H1 (cell line): ENCODE measurements around the gene IGSF9. TPM values are rescaled to one million over a fixed set of nuclear protein-coding genes. Genes with fewer than 3 reads are reported as not detected.

Source experiments
- polyA plus RNA-seq, 7 experiments: library from polyadenylated mRNA; depleted of rRNA in 3 of 7; stranded (reverse) in 5 of 7; unstranded in 2 of 7; fragments of >200 nt in 5 of 7; fragments of 200-250 nt in 2 of 7; gene quantifications; 1 replicate in 5 of 7; 2 replicates in 1 of 7; 4 replicates in 1 of 7; pipeline versions ENCODE4 v1.2.1 to v1.2.3, GENCODE V29; 2011 to 2013; ENCODE audit warnings: missing spikeins in 2 of 7, mixed read lengths in 2 of 7
- total RNA-seq: library from RNA; stranded (reverse); fragmentation: NEBNext Ultra II Directional; extraction: Animal tissue kit (Norgen Biotek cat#: 25700); gene quantifications from 2 replicates; pipeline ENCODE4 v1.2.1, GENCODE V29; 2021
- TF ChIP-seq, protein P1 (sequence below): fragments of 300-600 bp; sonication (generic); IDR thresholded peaks from 2 replicates; pipeline ENCODE4 v1.7.1; 2012; ENCODE audit warnings: low read length, moderate library complexity, mild to moderate bottlenecking, inconsistent platforms; ENCODE audit not compliant: insufficient replicate concordance

The IGSF9 gene
- total and polyA plus RNA-seq, 2 of the 8 experiments (the other 6 are each of a cell fraction or from before 2014, with no cell fraction given) = 10.9 to 28.1 TPM

DNA sequence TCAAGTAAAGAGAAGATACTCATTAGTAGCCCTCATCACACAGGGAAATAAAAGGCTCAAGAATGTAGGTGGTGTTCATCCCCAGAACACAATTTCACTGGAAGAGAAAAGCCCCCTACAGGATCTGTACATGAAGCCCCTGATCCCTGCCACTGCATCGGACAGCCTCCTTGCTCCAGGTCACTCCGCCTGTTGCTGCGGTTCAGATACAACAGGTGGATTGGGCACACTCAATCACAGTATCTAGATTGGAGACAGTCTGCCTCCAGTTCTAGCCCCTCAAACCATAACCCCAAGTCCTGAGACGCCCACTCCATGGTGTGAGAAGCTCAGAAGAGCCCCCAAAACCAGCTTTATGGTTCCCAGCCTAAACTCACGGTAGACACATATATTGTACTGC lies 7.5 kb upstream of the IGSF9 start (continued):
- TF ChIP-seq, protein P1, sequence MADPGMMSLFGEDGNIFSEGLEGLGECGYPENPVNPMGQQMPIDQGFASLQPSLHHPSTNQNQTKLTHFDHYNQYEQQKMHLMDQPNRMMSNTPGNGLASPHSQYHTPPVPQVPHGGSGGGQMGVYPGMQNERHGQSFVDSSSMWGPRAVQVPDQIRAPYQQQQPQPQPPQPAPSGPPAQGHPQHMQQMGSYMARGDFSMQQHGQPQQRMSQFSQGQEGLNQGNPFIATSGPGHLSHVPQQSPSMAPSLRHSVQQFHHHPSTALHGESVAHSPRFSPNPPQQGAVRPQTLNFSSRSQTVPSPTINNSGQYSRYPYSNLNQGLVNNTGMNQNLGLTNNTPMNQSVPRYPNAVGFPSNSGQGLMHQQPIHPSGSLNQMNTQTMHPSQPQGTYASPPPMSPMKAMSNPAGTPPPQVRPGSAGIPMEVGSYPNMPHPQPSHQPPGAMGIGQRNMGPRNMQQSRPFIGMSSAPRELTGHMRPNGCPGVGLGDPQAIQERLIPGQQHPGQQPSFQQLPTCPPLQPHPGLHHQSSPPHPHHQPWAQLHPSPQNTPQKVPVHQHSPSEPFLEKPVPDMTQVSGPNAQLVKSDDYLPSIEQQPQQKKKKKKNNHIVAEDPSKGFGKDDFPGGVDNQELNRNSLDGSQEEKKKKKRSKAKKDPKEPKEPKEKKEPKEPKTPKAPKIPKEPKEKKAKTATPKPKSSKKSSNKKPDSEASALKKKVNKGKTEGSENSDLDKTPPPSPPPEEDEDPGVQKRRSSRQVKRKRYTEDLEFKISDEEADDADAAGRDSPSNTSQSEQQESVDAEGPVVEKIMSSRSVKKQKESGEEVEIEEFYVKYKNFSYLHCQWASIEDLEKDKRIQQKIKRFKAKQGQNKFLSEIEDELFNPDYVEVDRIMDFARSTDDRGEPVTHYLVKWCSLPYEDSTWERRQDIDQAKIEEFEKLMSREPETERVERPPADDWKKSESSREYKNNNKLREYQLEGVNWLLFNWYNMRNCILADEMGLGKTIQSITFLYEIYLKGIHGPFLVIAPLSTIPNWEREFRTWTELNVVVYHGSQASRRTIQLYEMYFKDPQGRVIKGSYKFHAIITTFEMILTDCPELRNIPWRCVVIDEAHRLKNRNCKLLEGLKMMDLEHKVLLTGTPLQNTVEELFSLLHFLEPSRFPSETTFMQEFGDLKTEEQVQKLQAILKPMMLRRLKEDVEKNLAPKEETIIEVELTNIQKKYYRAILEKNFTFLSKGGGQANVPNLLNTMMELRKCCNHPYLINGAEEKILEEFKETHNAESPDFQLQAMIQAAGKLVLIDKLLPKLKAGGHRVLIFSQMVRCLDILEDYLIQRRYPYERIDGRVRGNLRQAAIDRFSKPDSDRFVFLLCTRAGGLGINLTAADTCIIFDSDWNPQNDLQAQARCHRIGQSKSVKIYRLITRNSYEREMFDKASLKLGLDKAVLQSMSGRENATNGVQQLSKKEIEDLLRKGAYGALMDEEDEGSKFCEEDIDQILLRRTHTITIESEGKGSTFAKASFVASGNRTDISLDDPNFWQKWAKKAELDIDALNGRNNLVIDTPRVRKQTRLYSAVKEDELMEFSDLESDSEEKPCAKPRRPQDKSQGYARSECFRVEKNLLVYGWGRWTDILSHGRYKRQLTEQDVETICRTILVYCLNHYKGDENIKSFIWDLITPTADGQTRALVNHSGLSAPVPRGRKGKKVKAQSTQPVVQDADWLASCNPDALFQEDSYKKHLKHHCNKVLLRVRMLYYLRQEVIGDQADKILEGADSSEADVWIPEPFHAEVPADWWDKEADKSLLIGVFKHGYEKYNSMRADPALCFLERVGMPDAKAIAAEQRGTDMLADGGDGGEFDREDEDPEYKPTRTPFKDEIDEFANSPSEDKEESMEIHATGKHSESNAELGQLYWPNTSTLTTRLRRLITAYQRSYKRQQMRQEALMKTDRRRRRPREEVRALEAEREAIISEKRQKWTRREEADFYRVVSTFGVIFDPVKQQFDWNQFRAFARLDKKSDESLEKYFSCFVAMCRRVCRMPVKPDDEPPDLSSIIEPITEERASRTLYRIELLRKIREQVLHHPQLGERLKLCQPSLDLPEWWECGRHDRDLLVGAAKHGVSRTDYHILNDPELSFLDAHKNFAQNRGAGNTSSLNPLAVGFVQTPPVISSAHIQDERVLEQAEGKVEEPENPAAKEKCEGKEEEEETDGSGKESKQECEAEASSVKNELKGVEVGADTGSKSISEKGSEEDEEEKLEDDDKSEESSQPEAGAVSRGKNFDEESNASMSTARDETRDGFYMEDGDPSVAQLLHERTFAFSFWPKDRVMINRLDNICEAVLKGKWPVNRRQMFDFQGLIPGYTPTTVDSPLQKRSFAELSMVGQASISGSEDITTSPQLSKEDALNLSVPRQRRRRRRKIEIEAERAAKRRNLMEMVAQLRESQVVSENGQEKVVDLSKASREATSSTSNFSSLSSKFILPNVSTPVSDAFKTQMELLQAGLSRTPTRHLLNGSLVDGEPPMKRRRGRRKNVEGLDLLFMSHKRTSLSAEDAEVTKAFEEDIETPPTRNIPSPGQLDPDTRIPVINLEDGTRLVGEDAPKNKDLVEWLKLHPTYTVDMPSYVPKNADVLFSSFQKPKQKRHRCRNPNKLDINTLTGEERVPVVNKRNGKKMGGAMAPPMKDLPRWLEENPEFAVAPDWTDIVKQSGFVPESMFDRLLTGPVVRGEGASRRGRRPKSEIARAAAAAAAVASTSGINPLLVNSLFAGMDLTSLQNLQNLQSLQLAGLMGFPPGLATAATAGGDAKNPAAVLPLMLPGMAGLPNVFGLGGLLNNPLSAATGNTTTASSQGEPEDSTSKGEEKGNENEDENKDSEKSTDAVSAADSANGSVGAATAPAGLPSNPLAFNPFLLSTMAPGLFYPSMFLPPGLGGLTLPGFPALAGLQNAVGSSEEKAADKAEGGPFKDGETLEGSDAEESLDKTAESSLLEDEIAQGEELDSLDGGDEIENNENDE = no peak
- TF ChIP-seq, all 59 proteins: peak for 1
